Measurements from ENCODE around the gene SLC2A5.

The SLC2A5 gene

DNA sequence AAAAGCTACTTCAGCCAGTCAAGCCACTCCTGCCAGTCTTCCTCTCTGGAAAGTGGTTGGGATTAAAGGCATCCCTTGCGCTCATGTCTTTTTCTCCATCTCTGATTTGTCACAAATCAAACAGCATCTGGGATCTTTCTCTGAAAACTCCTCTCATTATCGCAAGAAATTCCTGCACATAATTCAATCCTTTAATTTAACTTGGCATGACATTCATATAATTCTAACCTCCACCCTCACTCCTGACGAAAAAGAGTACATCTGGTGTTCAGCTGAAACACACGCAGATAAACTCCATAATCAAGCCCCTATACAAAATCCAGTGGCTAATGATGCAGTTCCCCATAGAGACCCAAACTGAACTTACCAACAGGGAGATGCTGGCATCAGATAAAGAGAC, 19.4 kb upstream of the SLC2A5 start:
- DNase-seq, result no peak

DNA sequence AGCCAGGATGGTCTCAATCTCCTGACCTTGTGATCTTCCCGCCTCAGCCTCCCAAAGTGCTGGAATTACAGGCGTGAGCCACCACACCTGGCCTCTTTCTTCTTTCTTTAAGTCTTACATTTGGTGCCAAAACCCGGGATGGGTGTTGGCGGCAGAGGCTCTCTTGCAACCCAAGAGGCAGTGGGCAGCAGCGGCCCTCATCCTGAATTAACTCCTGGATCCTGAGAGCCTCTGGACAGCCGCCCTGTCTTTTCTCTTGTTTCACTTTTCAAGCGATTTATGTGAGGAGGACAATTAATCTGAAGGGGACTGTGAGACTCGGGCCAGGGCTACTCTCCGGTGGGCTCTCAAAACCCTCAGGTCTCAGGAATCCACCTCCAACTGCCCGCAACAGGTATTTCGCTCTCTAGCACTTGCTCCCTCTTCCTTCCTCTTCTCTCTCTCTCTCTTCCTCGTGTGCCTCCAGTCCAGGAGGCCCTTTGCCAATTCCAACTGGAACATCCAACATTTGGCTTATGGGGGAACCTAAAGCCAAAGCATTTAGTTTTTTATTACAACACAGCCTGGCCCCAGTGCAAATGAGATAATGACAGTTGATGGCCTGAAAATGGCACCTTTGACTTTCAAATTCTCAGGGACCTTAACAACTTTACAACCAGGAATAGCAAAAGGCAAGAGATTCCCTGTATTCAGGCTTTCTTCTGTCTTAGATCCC, 18.1 kb upstream of the SLC2A5 start:
- no peak for DNase-seq

DNA sequence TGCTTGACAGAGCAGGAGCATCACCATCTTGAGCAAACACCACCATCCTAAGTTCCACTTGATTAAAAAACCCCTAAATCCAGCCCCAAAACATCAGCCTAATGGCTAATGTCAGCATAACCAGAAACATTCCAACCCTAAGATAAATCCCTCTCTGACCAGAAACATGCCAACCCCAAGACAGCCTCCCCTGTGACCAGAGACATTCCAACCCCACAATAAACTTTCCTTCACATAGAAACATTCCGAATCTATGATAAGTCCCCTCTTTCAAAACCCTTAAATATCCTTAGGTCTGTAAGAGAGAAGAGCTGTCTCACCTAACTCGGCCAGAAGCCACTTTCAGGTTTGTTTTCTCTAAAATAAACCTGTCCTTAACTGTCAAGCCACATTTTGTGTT, 17.4 kb upstream of the SLC2A5 start:
- no peak for DNase-seq

DNA sequence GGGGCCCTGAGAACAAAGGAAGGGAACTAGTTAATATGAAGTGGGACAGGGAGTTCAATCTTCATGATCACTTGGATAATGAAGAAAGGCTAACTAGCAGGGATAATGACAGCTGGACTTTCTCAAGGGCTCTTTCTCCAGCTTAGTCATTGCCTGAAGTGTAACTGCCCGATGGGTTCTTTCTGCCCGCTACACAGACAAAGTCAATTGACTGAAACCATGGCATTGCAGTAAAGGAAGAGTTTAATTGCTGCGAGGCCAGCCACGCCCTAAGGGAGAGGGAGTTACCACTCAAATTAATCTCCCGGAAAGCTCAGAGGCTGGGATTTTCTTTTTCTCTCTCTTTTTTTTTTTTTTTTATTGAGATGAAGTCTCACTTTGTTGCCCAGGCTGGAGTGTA, 16.6 kb upstream of the SLC2A5 start:
- DNase-seq, result no peak

DNA sequence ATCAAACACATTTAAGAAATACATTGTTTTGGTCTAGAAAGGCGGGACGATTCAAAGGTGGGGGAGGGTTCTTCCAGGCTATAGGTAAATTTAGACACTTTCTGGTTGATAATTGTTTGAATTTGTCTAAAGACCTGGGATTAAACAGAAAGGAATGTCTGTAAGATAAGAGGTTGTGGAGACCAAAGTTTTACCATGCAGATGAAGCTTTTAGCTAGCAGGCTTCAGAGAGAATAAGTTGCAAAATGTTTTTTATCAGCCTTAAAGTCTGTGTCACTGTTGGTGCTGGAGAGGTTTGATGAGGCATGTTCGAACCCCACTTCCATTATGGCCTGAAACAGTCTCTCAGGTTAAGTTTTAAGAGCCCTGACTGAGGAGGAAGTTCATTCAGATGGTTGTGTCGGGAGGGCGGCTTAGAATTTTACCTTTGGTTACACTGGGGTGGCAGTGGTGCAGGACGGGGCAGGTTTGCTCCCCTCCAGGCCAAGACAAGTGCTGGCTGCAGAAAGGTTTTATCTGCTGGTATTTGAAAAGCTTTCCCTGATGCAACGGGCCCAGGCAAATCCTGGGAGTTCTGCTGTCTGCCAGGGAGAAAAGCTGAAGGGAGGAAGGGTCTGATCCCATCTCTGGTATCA, 16.0 kb upstream of the SLC2A5 start:
- no peak for DNase-seq

DNA sequence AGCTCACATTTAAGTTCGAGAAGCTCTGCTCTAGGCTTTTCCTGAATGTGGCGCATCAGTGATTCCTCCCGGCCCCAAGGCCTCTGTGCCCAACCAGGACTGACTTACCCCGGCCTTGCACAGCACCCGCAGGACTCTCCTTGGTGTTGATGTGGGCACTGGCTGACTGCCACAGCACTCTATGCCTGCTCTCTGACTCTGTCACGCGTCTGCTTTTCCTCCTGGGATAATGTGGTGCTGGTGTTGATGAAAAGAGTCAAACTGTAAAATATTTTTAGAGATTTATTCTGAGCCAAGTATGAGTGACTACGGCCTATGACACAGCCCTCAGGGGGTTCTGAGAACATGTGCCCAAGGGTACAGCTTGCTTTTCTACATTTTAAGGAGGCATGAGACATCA, 15.5 kb upstream of the SLC2A5 start:
- no peak for DNase-seq

DNA sequence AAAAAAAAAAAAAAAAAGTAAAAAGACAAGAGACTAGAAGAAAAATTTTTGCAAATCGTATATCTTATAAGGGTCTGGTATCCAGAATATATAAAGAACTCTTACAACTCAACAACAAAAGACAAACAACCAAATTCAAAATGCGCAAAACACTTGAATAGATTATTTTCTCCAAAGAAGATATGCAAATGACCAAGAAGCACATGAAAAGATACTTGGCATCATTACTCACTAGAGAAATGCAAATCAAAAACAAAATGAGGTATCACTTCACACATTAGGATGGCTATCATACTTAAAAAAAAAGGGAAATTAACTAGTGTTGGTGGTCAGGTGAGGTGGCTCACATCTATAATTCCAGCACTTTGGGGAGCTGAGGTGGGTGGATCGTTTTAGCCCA, 12.0 kb upstream of the SLC2A5 start:
- DNase-seq, result no peak

DNA sequence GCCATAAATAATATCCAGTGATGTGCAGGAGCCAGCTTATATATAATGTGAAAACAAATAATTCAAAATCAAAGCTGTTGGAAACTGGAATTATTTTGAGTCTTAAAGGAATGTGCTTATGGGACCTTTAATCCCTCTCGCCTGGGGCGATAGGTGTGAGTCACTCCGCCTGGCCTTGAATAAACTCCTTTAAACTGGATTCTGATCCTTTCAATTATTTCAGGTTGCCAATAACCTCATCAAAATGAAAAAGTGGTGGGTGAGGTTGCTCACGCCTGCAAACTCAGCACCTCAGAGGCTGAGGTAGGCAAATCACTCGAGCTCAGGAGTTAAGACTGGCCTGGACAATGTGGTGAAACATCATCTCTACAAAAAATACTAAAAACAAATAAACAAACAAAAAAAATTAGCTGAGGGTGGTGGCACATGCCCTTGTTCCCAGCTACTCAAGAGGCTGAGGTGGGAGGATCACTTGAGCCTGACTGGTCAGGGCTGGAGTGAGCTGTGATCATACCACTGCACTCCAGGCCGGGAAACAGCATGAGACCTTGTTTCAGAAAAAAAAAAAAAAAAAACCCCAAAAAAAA, 11.4 kb upstream of the SLC2A5 start:
- no peak for DNase-seq

DNA sequence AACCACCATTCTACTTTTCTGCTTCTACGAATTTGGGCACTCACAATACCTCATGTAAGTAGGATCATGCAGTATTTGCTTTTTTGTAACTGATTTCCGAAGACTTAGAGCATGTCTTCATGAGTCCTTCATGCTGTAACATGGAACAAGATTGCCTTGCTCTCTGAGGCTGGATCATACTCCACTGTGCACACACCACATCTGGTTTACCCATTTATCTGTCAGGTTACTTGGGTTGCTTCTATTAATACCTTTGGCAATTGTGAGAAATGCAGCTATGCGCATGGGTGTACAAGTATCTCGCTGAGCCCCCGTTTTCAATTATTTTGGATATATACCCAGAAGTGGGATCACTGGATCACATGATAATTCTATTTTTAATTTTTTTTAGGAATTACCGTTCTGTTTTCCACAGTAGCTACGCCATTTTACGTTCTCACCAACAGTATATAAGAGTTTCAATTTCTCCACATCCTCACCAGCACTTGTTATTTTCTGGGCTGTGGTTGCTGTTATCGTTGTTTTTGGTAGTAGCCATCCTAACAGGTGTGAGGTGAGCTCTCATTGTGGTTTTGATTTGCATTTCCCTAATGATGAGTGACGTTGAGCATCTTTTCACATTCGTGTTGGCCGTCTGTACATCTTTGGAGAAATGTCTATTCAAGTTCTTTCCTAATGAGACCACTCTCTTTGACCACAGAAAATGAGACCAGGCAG, 10.7 kb upstream of the SLC2A5 start:
- no peak for DNase-seq

DNA sequence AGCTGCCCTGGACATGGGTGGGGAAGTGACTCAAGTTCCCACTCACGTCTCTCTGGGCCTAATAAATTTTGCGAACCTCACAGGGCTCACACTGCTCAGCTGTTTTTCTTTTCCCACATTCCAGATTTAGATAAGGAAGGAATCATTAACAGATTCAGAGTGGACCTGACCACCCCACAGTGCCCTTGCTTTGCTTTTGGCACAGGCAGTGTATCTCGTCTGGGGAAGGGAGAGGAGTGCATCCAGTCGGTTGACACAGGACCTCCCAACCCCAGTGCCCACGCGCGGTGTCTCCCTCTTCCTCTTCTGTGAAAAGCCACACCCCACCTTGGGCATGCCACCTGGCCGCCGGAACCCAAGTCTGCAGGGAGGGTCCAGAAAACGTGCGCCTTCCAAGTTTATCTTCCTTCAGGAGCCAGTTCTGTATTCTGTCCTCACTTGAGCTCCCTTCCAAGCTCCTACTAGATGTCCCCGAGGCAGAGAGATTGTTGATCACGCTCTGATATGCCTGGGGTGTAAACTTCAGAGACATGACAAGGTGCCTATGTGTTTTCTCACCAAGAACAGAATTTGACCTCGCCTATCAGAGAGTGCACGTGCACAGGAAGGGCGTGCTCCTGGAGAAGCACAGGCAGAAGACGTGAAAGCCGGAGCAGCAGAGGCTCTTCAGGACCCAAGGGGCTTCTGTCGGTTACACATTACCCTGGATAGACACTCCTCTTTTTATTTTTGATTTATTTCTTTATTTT, 9.5 kb upstream of the SLC2A5 start:
- no peak for DNase-seq

DNA sequence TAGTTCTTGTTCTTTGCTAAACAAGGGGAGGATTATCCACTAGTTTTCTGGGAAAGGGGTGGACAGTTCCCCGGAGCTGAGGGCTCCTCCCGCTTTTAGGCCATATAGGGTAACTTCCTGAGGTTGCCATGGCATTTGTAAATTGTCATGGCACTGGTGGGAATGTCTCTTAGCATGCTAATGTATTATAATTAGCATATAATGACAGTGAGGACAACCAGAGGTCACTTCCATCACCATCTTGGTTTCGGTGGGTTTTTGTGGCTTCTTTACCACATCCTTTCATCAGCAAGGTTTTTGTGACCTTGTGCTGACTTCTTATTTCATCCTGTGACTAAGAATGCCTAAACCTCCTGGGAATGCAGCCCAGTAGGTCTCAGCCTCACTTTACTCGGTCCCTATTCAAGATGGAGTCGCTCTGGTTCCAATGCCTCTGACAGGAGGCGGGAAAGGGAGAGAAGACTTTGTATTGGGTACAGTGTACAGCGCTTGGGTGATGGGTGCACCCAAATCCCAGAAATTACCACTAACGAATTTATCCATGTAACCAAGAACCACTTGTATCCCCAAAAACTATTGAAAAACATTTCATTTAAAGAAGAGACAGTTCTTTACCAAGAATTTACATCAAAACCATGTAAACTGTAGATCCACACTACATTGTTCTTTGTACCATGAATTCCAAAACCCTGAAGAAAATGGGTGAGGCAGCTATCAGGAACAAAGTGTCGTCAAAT, 8.7 kb upstream of the SLC2A5 start:
- DNase-seq, result no peak

DNA sequence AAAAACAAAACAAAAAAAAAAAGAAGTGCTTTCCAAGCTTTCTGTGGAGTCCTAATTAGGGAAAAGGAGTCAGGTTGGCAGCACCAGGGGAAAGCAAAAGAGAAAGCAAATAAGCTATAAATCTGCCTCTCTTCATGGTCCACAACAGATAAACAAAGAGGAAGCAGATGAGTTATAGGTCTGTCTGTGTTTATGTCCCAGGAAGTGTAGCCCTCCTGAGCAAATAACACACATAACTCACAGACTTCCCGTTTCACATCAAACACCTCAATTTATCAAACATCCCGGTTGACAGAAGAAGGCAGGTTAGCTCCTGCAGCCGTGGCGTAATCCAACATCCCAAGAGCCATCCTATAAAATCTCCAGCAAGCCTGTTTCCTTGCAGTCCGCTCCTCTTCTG, 5.6 kb upstream of the SLC2A5 start:
- no peak for DNase-seq

DNA sequence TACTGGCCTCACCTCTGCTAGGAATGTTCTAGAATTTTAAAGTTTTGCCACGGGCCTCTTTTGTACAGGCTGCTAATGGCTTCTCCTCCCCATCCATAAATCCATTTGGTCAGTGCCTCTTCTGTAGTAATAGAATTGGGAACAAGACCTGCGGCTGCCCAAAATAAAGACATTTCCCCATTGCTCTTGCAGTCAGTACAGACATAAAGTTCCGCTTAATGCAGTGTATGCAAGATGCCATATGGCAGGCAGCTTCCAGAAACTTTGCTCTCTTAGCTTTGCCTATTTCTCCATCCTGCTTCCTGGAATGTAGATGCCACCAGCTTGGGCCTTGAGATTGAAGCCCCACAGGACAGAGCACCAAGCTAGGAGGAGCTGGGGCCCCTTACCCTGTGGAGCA, 3.7 kb upstream of the SLC2A5 start:
- no peak for DNase-seq

DNA sequence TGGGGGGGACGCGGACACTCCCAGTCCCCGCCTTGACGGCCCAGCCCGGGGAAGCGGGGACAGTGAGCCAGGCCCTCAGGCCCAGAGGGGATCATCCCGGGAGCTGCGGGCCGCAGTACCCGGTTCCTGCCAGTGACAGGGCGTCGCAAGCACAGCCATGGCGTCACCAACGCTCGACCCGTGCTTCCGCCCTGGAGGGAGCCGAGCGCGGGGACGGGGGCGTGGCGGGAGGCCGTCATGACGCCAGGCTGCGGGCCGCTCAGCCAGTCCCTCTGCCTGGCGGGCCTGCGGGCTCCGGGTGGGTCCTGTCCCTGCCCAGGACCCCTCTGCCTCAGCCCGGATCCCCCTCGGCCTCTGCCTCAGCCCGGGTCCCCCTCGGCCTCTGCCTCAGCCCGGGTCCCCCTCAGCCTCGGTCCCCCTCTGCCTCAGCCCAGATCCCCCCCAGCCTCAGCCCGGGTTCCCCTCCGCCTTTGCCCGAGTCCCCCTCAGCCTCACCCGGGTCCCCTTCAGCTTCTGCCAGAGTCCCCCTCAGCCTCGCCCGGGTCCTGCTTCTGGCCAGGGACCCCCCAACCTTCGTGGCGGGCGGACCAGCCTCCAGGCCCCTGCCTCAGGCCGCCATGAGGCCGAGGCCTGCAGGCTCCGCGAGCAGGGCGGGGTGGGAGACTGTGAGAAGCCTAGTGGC, 2.3 kb upstream of the SLC2A5 start:
- DNase-seq, result no peak

DNA sequence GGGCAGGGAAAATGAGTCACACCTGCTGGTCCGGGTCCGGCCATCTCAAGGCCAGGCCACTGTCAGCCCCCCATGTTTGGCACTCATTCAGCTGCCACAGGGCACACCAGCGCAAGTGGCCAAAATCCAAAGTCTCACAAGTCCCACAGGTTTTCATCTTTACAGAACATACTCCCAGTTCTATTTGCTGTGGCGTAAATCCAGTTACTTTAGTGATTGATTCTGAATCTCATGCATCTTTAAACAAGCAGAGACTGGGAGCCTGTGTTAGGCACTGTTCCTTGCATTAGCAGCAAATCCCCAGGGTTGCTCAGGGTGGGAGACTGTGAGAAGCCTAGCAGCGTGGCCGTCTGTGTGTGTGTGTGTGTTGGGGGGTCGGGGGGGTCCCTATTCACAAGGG, 1.1 kb upstream of the SLC2A5 start:
- DNase-seq, result no peak

DNA sequence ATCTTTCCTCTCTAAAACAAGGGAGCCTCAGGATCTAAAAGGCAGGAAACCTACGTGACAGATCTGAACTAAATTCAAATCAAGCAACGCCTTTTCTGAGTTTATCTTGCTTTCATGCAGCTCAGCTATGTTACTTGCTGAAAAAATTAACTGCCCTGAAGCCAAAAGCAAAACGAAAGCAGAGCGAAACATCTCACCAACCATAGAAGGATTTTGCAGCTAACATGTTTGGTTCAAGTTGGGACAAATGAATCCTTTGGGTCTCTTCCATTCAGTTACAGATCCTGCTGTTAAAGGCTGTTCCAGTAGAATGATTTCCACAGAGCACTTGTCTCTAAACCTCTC, 482 bp downstream of the SLC2A5 start:
- DNase-seq, result no peak

DNA sequence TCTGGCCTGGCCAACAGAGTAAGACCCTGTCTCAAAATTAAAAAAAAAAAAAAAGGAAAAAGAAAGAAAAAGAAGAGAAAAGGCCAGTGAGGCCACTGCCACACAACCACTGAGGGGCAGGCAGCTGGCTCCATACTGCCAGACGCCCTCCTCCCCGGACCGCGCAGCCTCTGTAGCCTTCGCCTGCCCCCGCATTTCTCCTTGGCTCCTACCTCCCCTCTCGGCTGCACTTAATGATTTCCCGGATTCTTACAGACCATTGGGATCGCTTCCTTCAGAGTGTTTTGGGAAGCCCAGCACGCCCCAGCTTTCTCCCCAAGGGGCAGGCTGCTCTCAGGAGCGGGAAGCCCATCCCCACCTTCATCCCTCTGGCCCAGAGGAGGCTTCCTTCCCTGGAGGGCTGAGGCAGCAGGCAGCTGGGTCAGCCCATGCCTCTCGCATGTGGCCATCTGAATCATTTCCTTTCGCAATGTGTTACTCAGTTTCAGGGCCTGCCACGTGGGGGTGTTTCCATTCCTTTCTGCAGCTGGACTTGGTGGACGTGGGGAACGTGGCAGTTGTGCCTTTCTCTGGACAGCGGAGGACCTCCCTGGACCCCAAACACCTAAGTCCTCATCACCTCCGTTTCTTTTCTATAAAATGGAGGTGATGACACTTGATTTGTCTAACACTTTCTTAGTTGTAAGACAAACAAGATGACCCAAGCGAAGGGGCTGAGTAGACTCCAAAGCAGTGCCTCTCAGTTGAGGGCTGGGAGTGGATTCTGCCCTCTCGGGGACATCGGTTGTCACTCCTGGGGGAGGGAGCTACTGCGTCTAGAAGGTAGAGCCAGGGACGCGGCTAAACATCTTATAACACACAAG, 2.3 kb downstream of the SLC2A5 start:
- no peak for DNase-seq

DNA sequence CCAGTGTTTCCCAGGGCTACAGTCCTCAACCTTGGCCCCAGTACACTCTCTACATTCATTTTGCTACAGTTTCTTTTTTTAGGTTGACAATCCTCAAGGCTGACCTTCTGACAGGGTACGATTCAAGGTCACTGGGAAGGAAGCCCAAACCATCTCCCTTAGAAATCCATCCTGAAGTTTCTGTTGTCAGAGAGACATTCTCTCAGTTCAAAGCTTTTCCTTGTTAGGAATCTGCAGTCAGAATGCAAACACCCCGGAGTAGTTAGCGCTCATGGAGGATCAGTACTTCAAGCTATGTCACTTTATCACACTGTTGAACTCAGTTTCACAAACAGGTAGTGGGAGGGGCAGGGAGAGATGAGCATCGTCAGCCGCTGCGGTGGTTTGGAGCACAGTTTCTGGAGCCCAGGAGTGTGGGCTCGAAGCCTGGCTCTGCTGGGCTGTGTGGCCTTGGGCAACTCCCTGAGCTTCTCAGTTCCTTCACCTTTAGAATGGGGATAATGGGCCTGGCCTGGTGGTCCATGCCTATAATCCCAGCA, 4.2 kb downstream of the SLC2A5 start:
- no peak for DNase-seq

DNA sequence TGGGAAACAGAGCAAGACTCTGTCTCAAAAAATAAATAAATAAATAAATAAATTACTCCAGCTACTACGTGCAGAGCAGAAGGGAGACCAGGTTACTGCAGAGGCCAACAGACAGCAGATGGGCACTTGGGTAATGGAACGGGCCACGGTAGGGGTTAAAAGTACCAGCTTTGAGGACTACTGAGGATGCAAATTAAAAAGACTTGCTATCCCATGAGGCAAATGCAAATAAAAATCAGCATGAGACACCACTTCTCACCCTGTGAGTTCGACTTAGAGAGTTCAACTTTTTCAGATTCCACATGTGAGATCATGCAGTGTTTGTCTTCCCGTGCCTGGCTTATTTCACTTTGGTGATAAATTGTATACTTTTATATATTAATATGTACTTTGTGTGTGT, 6.6 kb downstream of the SLC2A5 start:
- no peak for DNase-seq

DNA sequence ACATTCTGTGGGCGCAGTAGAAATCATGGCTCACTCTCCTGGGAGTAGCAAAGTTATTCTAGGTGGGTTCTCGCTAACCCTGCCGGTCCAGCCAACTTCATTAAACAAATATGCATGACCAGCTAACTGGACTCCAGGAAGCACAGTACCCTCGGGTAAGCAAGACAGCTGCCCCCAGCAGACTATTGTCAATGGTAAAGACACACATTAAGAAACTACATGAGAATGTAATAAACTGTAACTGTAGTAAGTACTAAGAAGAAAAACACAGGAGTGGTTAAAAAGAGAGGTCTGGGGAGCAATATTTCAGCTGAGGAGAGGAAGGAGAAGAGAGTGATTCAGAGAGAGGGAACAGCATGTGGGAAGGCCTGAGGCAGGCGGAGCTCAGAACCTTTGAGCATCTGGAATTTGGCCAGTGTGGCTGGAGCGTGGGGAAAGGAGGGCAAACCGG, 7.4 kb downstream of the SLC2A5 start:
- DNase-seq, result no peak

Data from T-helper 9 cell (primary cell).